ENCODE measurements around the gene LRRN2.
"Not testable (repeated sequence)": the region's sequence is repeated elsewhere in the genome, so short reads cannot be mapped to it uniquely, and the experiment has no call there.

The LRRN2 gene

DNA sequence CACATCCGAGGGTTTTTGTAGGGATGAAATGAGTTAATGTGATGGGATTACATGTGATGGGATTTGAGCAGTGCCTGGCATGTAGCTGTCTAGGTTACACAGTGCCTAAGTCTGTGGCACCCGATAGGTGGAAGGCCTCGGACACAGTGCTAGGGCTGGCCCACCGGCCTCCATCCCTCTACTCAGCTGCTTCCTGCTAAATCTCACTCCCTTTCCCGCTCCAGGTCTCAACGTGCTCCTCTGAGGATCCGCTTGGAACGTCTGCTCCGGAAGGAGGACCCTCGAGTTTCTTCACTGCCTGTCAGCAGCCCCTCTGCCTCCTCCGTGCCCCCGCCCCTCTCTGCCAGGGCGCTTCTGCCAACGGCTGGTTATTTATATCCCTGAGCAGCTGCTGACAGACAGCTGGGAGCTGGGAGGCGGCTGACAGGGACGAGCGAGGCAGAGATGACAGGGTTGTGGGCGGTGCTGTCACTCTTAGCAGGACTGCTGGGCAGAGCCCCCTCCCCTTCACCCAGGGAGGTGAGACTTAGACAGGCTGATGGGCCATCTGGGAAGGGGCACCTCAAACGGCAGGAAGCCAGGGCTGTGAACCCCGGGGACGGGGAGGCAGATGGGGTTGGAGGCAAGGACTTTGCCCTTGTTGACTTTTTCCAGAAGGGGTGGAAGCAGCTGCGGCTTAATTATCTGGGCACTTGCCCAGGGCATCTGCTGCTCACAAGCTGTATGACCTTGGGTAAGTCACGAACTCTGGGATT is 26.6 kb upstream of the LRRN2 start:
- DNase-seq: no peak

DNA sequence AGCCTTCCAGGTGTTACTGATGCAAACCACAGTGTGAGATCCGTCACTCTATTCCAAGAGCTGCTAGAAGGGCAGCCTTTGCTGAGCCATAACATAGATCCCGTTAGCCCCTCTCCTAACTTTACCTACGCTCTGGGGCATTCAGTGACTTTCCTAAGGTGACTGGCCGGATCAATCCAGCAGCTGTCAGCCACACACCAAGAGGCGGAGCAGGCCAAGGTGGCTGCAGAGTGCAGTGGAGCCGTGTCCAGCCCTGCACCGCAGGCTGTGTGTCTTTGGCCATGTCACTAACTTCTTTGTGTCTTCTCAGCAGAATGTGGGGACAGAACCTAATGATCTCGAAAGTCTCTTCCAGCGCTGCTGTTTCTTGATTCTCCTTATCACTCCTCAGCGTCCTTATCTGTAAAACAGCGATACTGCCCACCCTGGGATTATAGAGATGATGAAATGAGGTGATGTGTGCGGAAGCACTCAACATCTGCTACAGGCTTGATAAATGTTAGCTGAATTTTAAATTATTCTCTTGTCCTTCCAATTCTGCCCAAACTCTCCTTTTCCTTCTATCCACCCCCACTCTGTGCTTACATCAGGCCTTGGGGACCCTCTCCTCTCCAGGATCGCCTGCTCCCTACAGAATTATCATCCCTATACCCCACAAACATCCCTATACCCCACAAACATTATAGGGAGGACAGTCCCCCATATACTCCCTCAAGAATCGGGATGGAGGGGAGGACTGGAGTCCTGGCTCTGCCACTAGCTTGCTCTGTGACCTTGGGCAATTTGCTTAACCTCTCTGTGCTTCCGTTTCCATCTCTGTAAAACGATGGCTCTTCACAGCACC is 25.8 kb upstream of the LRRN2 start:
- DNase-seq: no peak

DNA sequence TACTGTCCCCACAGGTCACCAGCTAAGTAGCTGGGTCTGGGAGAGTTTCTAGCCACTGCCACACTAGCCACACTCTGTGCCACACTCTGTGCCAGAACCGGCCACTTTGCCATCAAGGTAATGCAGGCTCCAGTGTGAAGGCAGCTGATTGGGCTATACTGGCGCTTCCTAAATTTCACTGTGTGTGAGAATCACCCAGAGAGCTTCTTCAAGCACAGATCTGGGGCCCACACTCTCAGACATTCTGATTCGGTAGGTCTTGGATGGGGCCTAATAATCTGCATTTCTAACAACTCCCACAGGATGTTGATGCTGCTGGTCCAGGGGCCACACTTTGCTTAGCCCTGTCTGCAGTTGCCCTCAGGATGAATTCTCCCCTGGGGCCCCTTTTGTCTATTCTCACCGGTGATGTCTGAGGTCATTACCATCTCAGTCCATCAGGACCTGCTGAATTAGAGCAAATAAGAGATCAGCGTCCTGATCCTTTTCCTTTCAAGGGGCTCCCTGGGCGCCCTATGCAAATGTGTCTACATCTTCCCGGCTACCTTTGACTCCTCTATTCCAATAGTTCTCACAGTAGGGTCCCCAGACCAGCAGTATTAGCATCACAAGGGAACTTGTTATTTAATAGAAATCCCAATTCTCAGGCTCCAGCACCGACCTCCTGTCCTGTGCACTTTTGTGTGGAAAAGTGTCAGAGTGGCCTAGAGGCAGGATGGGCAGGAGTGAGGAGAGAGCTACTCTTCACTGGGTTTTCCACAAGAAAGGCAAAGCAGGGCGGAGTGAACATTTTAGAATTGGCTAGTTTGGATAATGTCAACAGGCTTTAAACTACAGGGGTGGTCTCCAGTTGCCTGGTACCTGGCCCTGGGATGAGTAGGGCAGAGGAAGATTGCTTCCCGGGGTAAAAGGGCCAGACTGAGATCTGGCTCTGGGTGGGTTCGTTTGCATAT is 24.7 kb upstream of the LRRN2 start:
- DNase-seq: no peak

DNA sequence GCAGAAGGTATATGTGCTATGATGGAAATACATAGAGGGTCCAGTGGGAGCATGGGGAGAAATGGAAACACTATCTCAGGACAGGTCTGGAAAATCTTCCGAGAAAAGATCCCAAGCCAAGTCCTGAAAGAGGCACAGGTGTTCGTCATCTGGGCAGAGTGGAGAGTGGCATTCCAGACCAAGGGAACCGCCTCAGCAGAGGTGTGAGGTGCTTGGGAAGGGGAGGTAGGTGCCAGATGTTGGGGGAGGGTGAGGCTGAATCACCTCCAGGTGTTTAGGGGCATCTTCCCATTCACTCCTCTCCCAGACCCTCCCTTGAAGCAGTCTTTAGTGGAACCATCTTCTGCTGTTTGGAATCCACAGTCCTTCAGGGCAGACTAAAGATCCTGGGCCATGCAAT is 23.5 kb upstream of the LRRN2 start:
- DNase-seq: no peak

DNA sequence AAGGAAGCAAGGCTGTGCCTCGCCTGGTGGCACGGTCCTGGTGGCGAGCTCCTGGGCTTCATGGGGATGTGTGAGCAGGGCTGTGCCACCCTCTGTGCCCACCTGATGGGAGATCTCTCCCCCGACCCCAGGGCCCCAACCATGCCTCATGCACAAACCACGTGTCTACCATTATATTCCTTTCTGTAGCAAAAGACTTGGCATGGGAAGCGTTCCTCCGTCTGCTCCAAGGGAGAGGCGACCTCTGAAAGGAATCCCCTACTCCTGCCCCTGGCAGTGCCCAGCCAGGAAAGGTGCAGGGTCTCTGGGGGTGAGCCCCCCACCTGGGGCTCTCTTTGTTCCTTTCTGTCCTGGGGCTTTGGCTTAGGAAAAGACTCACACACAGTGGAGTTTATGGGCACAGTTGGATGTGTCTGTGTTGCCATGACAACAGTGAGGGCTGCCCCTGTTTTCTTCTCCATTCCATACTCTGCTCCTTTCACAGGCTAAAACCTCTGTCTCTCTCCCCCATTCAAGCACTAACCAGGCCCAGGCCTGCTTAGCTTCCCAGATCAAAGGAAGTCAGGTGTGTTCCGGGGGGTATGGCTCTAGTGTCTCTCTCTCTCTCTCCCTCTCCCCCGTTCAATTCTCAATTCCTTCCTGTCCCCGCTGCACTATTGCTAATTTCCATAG is 21.4 kb upstream of the LRRN2 start:
- no peak for DNase-seq

DNA sequence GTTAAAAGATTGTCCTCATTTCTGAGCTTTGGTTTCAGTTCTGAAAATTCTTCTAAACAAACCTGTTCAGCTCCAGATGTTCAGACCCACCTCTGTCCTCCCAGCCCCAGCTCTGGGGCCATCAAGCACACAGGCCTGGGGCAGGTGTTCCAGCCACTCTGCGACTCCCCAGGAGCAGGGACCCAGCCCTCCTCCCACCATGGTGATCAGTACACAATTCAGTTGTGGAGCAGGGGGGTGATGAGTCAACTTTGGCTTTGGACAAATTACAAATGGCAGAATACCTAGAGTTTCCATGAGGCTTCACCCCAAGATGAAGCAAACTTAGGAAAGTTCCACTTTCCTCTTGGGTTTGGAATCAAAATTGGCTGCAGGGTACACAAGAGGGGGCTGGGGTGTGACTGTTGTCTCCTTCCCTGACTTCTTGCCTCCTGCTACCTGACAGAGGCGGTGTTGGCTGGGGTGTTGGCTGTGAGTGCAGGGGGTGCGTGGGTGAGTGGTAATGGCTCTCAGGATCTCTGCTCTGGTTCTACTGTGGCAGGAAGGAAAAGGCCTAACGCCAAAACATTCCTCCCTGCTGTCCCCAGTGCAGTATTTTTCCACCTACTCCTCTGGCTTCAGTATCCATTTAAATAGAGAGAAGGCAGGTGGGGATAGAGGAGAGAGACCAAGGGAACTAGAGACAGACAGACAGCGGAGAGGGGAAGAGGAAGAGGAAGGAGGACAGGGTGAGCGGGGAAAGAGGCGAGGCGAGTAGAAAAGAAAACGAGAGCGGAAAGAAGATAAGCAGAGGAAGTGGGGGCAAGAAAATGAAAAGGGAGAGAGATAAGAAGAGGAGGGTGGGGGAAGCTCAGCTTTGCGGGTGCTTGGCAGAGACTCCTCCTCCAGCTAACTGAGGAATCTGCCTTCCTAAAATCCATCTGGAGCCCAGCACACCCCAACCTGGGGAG is 20.6 kb upstream of the LRRN2 start:
- no peak for DNase-seq

DNA sequence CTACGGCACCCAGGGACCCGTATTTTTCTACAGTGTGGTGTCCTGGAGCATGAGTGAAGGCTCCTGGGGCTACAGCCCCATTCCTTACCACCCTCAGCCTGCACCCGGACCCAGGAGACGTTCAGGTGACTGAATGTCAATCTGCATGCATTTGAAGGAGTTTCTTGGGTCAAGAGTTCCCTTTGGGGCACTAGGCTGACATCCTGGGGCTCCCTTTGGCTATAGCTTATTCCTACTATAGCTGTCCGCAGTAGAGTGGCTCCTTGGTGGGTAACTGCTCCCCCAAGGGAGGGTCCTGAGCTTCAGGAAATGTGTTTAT is 19.9 kb upstream of the LRRN2 start:
- no peak for DNase-seq

DNA sequence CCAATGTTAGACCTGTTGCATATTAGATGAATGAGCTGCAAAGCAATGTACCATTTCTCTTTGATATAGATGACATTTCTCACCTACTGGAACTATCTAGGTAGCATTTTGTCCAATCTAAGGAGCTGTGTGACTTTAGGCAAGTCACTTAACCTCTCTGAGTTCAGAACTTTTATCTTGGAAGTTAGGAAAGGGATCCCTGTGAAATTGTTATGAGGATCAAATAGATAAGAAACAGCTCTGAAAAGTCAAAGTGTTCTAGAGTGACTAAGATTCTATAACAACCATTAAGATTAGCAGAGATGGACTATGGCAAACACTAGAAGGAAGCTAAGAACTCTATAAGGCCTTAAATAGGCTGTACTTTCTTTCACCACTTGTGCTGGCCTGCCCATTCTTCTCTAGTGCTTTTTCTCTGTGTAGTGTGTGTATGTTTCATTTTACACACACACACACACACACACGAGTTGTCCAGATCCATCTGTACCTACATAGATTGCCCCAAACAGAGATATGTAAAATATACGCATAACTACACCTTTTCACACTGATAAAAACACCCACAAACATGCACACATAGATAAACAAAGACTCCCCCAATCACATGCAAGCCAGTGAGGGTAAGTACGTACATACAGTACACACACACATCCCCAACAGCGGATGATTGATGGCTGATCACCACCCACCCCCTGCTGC is 19.4 kb upstream of the LRRN2 start:
- DNase-seq: no peak

DNA sequence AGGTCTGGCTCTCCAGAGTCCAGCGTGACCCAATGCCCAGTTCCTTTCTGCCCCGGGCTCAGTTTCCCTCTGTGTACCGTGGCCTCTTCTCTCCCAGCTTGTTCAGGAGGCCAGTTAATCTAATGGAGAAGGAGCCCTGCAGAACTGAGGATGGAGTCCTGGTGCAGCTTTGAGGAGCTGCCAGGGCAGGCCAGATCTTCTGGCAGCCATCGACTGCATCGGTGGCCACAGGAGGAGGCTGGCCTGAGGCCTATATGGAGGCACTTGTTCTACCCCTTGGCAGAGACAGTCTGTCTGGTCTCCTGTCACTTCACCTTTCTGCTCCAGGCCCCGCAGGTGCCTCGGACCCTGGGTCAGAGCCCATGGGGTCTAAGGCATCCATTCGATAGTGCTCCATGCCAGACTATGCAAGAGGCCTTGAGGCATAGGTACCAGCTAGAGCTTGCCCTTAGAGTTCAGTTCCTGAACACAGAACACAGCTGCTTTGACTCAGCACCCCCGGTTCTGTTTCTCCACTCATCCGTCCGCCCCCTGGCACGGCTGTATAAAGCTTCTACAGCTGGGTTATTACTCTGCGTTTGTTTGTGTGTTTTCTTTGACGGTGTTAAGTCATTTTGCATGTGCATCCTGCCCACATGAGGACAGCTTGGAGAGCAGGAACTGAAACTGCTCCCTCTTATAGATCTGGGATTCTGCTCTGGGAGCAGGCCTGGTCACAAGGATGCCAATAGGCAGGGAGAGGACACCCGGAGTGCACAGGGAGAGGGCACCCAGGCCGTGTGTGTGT is 18.5 kb upstream of the LRRN2 start:
- DNase-seq: no peak

DNA sequence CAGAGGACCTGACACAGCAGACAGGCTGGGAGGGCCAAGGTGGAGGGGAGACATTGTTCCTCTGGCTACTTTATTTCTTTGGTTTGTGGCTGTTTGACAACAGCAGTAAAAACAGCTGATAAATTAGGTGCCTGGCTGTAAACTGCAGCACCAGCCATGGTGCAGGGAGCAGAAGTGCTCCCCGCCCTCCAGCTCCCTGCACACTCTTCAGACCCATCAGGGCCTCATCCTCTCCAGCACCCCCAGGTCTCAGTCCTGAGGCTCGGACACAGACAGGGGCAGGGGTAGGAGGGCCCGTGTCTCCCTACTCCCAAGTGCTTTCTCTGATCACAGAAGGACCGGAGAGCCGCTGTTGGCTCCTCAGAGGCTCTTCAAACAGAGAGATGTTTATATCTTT is 17.7 kb upstream of the LRRN2 start:
- no peak for DNase-seq

DNA sequence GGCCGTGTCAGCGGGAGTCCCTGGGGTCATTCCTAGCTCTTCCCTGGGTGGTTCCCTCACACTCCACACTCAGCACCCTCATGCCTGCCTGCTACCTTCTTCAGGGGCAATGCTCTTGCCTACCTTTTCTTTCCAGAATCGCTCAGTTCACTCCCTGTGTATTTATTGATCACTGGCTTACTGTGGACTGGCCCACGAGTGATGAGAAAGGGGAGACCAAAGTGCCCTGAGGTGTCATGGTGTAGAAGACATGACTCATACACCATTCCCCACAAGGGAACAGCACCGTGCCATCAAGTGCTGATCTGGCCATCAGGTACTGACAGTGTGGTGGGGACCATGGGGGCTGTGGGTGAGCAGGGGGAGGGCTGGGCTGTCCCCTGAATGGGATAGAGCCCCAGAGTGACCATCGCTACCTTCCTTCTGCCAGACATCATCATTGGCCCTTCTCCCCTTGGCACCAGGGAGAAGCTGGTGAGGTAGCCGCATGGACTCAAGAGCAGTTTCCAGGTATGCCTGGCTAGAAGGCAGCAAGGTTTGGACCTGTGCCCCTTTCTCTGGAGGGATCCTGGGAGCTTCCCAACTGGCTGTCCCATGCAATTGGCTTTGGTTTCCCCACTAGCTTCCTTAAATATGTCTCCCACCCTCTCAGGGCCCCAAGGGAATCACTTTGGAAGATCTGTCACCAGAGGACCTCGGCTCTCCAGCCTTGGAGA is 17.2 kb upstream of the LRRN2 start:
- DNase-seq: no peak

DNA sequence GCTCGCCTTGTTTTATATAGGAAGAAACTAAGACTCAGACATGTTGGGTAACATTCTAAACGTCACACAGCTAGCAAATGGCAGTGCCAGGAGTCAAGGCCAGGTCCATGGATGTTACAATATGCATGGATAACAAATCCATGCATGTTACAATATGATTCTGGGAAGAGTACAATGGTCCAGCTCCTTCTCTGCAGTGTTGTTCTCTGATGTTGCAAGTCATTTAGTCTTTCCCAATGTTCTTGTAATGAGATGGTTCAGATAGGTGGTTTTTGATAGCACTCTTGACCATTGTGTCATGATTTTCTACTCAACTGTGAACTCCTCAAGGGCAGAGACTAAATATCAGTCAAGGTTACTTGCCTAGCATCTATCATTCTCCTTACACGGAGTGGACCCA is 15.7 kb upstream of the LRRN2 start:
- DNase-seq: no peak

DNA sequence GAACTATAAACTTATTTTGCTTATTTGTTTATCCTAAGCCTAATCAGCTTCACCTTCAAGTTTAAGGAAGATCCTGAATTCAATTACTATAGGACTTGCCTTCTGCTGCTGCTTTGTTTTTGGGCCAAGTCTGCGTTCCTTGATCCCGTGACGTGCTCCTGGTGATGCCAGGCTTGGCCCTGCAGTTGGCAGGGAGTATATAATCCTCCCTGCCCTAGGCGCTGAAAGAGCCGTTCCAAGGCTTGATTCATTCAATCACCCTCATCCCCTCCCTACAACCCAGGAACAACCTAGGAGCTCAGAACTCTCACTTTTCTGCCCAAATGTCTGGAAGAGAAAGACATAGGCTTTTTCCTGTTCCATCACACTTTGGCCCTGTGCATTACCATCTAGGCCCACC is 12.4 kb upstream of the LRRN2 start:
- no peak for DNase-seq

DNA sequence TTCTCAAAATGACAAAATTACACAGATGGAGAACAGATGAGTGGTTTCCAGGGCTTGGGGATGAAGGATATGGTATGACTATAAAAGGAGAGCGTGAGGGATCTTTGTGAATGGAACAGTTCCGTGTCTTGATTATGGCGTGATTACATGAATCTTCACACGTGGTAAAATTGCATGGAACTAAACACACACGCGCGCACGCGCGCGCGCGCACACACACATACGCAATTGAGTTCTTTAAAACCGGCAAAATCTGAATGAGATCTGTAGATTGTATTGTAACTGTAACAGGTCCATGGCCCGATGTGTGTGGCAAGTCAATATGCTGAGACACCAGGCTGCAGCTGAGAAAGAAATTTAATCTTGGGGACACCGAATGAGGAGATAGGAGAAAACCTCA is 11.1 kb upstream of the LRRN2 start:
- DNase-seq: no peak

DNA sequence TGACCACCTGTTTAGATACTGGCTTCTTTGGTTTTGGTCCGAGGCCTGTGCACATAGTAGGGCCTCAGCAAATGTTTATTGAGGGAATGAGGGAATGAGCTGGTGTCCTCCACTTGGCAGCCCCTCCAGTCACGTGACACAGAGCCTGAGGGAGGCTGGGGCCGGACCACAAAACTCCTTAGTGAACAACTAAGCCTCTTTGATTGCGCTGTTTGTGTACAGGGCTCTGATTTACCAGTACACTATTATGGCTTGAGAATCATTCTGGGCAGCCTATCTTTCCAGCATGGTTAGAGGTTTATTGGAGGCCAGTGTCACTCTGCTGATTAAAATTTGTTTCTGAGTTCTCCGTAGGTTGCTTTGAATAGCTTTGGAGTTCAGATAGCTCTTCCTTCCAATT is 10.2 kb upstream of the LRRN2 start:
- no peak for DNase-seq

DNA sequence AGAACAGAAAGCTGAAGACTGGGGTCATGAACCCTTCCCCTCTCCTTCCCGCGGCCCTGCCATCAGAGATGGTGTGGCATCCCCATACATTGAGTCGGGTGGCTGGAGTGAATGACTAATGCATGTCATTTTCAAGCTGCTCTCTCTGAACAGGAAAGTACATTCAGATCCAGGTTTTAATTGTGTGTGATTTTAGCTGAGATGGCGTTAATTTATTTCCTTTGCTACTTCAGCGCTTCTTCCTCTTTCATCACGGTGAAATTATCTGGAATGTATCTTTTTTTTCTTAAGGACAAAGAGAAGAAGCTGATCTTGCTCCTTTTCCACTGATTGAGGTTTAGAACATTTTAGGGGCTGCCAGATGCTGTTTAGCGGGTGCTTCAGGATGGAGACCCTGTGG is 8.6 kb upstream of the LRRN2 start:
- no peak for DNase-seq

DNA sequence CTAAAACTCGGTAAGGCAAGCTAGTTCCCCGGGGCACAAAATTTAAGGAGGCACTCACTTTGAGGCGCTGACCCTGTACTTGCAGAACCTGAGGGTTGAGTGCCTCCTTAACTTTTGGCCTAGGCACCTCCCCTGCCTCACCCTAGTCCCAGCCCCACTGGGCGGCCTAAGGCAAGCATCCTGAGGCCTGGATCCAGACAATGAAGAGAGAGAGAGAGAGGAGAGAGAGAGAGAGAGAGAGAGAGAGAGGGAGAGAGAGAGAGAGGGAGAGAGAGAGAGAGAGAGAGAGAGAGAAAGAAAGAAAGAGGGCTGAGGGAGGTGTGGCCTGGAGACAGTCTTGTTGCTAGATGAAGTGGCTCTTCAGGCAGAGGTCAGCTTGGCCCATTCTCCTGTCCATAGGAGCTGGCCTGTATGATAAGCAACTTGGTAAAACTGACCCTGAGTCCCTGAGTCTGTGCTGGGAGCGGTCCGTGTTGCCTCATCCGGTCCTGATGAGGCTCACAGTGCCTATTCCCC is 7.4 kb upstream of the LRRN2 start:
- DNase-seq: no peak

DNA sequence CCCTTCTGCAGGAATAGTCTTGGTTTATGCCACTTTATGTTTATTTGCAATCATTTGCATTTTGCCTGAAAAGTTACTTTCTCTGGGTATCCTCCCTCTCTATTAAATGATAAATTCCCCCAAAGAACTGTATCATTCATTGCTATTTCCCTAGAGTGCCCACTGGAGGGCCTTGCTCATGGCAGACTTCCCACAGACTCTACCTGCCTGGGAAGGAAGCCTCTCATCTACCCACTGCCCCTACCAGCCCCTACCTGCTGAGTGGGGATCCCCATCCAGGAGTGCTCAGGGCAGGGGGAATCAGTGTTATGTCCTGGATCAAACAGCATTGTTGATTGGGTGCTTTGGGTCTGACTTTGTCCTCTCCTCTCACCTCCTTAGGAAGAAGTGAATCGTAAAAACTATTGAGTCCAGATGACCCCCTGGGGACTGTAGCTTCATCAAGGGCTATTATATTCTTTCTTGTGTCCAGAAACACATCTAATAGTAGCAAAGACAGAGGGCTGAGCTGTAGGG is 6.8 kb upstream of the LRRN2 start:
- no peak for DNase-seq

DNA sequence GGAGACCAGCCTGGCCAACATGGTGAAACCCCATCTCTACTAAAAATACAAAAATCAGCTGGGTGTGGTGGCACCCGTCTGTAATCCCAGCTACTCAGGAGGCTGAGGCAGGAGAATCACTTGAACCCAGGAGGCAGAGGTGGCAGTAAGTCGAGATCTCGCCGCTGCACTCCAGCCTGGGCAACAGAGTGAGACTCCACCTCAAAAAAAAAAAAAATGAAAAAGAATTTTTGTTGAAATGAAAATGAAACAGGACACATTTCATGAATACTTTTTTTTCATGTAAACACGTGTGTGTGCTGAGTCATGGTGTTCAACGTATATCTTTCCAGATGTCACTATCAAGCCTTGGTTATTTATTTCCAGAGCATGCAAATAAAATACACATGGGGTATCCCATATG is 5.8 kb upstream of the LRRN2 start:
- not testable (repeated sequence) for DNase-seq

Measured in stimulated activated CD4-positive, alpha-beta T cell treated with anti-CD3 and anti-CD28 coated beads, Interleukin-12 subunit alpha, Interleukin-12 subunit beta, amount 100 ng/mL, for 4 hours (primary cell).